HCT116 (cell line): ENCODE measurements around the gene MCC. TPM values are rescaled to one million over a fixed set of nuclear protein-coding genes. Genes with fewer than 3 reads are reported as not detected.

Experiments
- ATAC-seq: fragments of 200-7000 bp; cut with Tn5 transposase; 2 replicates; pipeline ENCODE4 v1.9.1; 2020; ENCODE audit warnings: mild to moderate bottlenecking, moderate library complexity
- BruUV-seq: library from RNA; stranded (reverse); fragments of 400-500 nt; replicated peaks from 2 replicates; lab custom pipeline; 2021; lab: Mats Ljungman, UMichigan
- CTCF ChIA-PET: fragments of 300-600 bp; sonication (Branson Sonifier 250); formaldehyde crosslinking; loops from one replicate; lab custom pipeline; 2021; ENCODE audit warnings: antibody characterized with exemption; lab: Charles Lee
- POLR2A ChIA-PET: fragments of 300-600, 350-600 bp; sonication (Branson Sonifier 250); formaldehyde crosslinking; loops from one replicate; lab custom pipeline; 2021; ENCODE audit warnings: antibody characterized with exemption; lab: Charles Lee
- RAD21 ChIA-PET, 2 experiments: fragments of 300-600 bp; sonication (Branson Sonifier 250); formaldehyde crosslinking; loops; one replicate each; lab custom pipeline; 2023; ENCODE audit warnings: low total read pairs in 2 of 2; ENCODE audit not compliant: uncharacterized antibody in 2 of 2, unreplicated experiment in 2 of 2, low non-redundant PET in 1 of 2; lab: Charles Lee
- DNase-seq: peaks from one replicate; pipeline ENCODE4 v3.0.0-alpha.2; 2010; ENCODE audit warnings: low read depth, low spot score
- H2AFZ ChIP-seq: fragments of 200-600 bp; shearing (Covaris generic), sonication (generic); 2 replicates; pipeline ENCODE4 v1.6.1; 2017; ENCODE audit warnings: low read depth, mixed run types, mixed read lengths, antibody characterized with exemption, low read length; ENCODE audit not compliant: poor library complexity, severe bottlenecking
- H3K27ac ChIP-seq: 2 replicates; pipeline ENCODE4 v1.5.1; 2012; ENCODE audit warnings: low read depth, low read length
- H3K27me3 ChIP-seq: fragments of 200-600 bp; sonication (generic); 2 replicates; pipeline ENCODE4 v1.6.1; 2016; ENCODE audit warnings: mixed run types, low read length, mixed read lengths; ENCODE audit not compliant: insufficient read depth
- H3K36me3 ChIP-seq, 2 experiments: fragments of 200-500 bp in 1 of 2; fragments of 200-600 bp in 1 of 2; sonication (Bioruptor generic) in 1 of 2; sonication (generic) in 1 of 2; 2 replicates each; pipeline versions ENCODE4 v1.5.1 to v1.6.1; 2014 to 2016; ENCODE audit warnings: low read length in 2 of 2, inconsistent platforms in 1 of 2, mixed read lengths in 1 of 2, mixed run types in 1 of 2; ENCODE audit not compliant: insufficient read depth in 2 of 2, control insufficient read depth in 1 of 2
- H3K4me1 ChIP-seq, 2 experiments: fragments of 200-600 bp in 1 of 2; sonication (generic) in 1 of 2; 2 replicates each; pipeline versions ENCODE4 v1.5.1 to v1.6.1; 2012 to 2017; ENCODE audit warnings: low read length in 2 of 2, inconsistent platforms in 1 of 2, mild to moderate bottlenecking in 1 of 2, mixed read lengths in 1 of 2, mixed run types in 1 of 2, moderate library complexity in 1 of 2; ENCODE audit not compliant: insufficient read depth in 2 of 2, control insufficient read depth in 1 of 2
- H3K4me2 ChIP-seq: fragments of 200-600 bp; sonication (generic); 2 replicates; pipeline ENCODE4 v1.6.1; 2017; ENCODE audit warnings: mixed run types, low read length, mixed read lengths
- H3K4me3 ChIP-seq, 2 experiments: fragments of 200-600 bp in 1 of 2; sonication (generic) in 1 of 2; replicated peaks in 1 of 2; 2 replicates each; pipeline ENCODE4 v1.5.1; 2011 to 2016; ENCODE audit warnings: low read length in 2 of 2, control low read depth in 1 of 2, low read depth in 1 of 2, mild to moderate bottlenecking in 1 of 2, mixed read lengths in 1 of 2, mixed run types in 1 of 2
- H3K79me2 ChIP-seq: fragments of 200-600 bp; sonication (generic); 2 replicates; pipeline ENCODE4 v1.6.1; 2017; ENCODE audit warnings: mild to moderate bottlenecking, mixed run types, low read length, moderate library complexity, mixed read lengths; ENCODE audit not compliant: insufficient read depth
- H3K9ac ChIP-seq: fragments of 200-600 bp; sonication (generic); 2 replicates; pipeline ENCODE4 v1.6.1; 2016; ENCODE audit warnings: low read length, mixed read lengths
- H3K9me2 ChIP-seq: fragments of 200-600 bp; sonication (generic), shearing (Covaris generic); 2 replicates; pipeline ENCODE4 v1.6.1; 2017; ENCODE audit warnings: mixed run types, mild to moderate bottlenecking, moderate library complexity; ENCODE audit not compliant: insufficient read depth
- H3K9me3 ChIP-seq, 2 experiments: fragments of 200-500 bp in 1 of 2; fragments of 200-600 bp in 1 of 2; sonication (Bioruptor generic) in 1 of 2; sonication (generic) in 1 of 2; 2 replicates each; pipeline ENCODE4 v1.6.1; 2014 to 2017; ENCODE audit warnings: low read length in 2 of 2, mixed read lengths in 2 of 2, inconsistent platforms in 1 of 2, low read depth in 1 of 2, mild to moderate bottlenecking in 1 of 2, mixed run types in 1 of 2, moderate library complexity in 1 of 2; ENCODE audit not compliant: control insufficient read depth in 1 of 2, insufficient read depth in 1 of 2
- H4K20me1 ChIP-seq: fragments of 200-600 bp; sonication (generic), shearing (Covaris generic); 2 replicates; pipeline ENCODE4 v1.6.1; 2017; ENCODE audit warnings: mixed run types, mild to moderate bottlenecking, moderate library complexity; ENCODE audit not compliant: insufficient read depth
- CEBPB ChIP-seq: IDR thresholded peaks from 2 replicates; pipeline ENCODE4 v1.6.1; 2012; ENCODE audit warnings: low read depth
- EZH2phosphoT487 ChIP-seq: fragments of 200-600 bp; IDR thresholded peaks from 2 replicates; pipeline ENCODE4 v1.6.1; 2018; ENCODE audit warnings: antibody characterized with exemption, borderline replicate concordance
- JUND ChIP-seq: IDR thresholded peaks from 2 replicates; pipeline ENCODE4 v1.6.1; 2012
- POLR2A ChIP-seq: IDR thresholded peaks from 2 replicates; pipeline ENCODE4 v1.7.0; 2011; ENCODE audit warnings: borderline replicate concordance; ENCODE audit not compliant: insufficient read depth, insufficient read length; ENCODE audit errors: extremely low read depth
- POLR2AphosphoS5 ChIP-seq: IDR thresholded peaks from 2 replicates; pipeline ENCODE4 v1.6.1; 2011; ENCODE audit warnings: mild to moderate bottlenecking, low read depth, low read length, moderate library complexity
- RAD21 ChIP-seq: IDR thresholded peaks from 2 replicates; pipeline ENCODE4 v1.6.1; 2012; ENCODE audit warnings: low read depth, mild to moderate bottlenecking
- SP1 ChIP-seq: IDR thresholded peaks from 2 replicates; pipeline ENCODE4 v1.6.1; 2012; ENCODE audit warnings: low read depth
- SRF ChIP-seq: IDR thresholded peaks from 2 replicates; pipeline ENCODE4 v1.6.1; 2012; ENCODE audit warnings: low read depth
- YY1 ChIP-seq: IDR thresholded peaks from 2 replicates; pipeline ENCODE4 v1.6.1; 2011; ENCODE audit warnings: low read length, low read depth, moderate library complexity, mild to moderate bottlenecking; ENCODE audit not compliant: insufficient replicate concordance; ENCODE audit errors: extremely low read depth
- ZBTB33 ChIP-seq: IDR thresholded peaks from 2 replicates; pipeline ENCODE4 v1.6.1; 2011; ENCODE audit warnings: mild to moderate bottlenecking, low read length, moderate library complexity; ENCODE audit not compliant: insufficient replicate concordance; ENCODE audit errors: extremely low read depth
- ZFX ChIP-seq: fragments of 450-650 bp; IDR thresholded peaks from 2 replicates; pipeline ENCODE4 v1.6.1; 2017
- ZNF274 ChIP-seq: fragments of 200-500 bp; sonication (Bioruptor generic); IDR thresholded peaks from 2 replicates; pipeline ENCODE4 v1.6.1; 2014; ENCODE audit warnings: mild to moderate bottlenecking, low read depth, low read length, inconsistent platforms
- intact Hi-C: fragments of 100-400 bp; cut with micrococcal nuclease; formaldehyde crosslinking; loops from 2 replicates; pipeline ENCODE4 v1.10.0; 2022
- total RNA-seq: library from RNA; stranded (reverse); gene quantifications from one replicate; pipeline ENCODE4 v1.2.1, GENCODE V29; 2021; ENCODE audit not compliant: unreplicated experiment
- TF ChIP-seq, protein P1 (sequence below): IDR thresholded peaks from 2 replicates; pipeline ENCODE4 v1.6.1; 2012

Gene MCC
- total RNA-seq, 1 experiment from 2014 or later = 20.1 TPM

DNA sequence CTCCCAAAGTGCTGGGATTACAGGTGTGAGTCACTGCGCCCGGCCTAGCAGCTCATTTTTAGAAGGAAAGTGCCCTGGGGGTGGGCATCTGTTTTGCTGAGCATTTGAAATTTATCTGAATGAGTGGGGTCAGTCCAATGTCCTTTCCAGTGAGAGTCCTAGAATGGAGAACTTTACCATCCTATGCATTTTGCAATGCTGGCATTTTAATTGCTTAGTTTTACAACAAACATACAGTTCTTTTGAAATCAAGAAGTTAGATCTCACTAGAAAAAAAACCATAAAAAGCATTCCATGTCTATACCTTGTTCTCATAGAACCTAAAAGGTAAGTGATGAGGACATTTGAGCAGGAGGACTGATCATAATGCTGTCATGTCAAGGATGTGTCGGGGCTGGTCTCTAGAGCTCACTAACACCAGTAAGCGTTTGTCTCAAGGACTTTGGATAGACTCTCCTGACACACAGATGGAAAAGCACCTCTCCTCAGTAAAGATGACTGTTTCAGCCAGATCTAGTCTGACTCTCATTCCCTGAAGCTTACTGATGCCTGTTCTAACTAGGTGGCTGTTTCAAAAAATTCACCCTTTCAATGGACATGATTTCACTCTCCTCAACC, 427.7 kb downstream of the MCC start:
- intact Hi-C loops = no loop called here
- H2AFZ ChIP-seq = no peak overlapping the region
- BruUV-seq = no TSS peak
- no peaks in the 10 kb centered on the region for H3K9me2 ChIP-seq
- ChIA-PET RAD21 (no interaction called here), POLR2A (no interaction called here), CTCF (no interaction called here)
- no peaks in the 10 kb centered on the region for H3K27me3 ChIP-seq
- H3K4me2 ChIP-seq = no peak overlapping the region
- no peak overlapping the region for H3K9ac ChIP-seq
- DNase-seq (no peak), ATAC-seq (no peak)
- no peak overlapping the region for H3K27ac ChIP-seq
- H4K20me1 ChIP-seq = no peaks in the 10 kb centered on the region
- no peak for TF ChIP-seq CEBPB
- TF ChIP-seq ZFX = no peak
- no peak for TF ChIP-seq RAD21
- no peak for TF ChIP-seq POLR2A
- no peak for TF ChIP-seq ZBTB33
- TF ChIP-seq YY1 = no peak
- TF ChIP-seq SRF = no peak
- no peak for TF ChIP-seq JUND
- TF ChIP-seq SP1 = no peak
- TF ChIP-seq ZNF274 = no peak
- no peak for TF ChIP-seq POLR2AphosphoS5
- TF ChIP-seq, protein P1, sequence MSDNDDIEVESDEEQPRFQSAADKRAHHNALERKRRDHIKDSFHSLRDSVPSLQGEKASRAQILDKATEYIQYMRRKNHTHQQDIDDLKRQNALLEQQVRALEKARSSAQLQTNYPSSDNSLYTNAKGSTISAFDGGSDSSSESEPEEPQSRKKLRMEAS = no peak
- no peak for TF ChIP-seq EZH2phosphoT487
- H3K79me2 ChIP-seq = no peaks in the 10 kb centered on the region
- H3K36me3 ChIP-seq = no peaks in the 10 kb centered on the region
- no peak overlapping the region for H3K4me3 ChIP-seq
- H3K4me1 ChIP-seq = peaks cover under 1% of the 10 kb centered on the region in 2 experiments; a peak in 2 of 4 replicates
- H3K9me3 ChIP-seq = no peaks in the 10 kb centered on the region
